Liver (tissue), 9 donors: ENCODE data around the gene MEIS2. TPM values are rescaled to one million over a fixed set of nuclear protein-coding genes. Genes with fewer than 3 reads are reported as not detected.

Experiments used
- DNase-seq: peaks from one replicate; pipeline ENCODE4 v3.0.0-alpha.2; 2017; ENCODE audit warnings: low spot score
- H3K27ac ChIP-seq, 2 donors: one replicate each; pipeline ENCODE4 v1.7.0; 2013; ENCODE audit warnings: inconsistent platforms in 2 of 2, low read length in 2 of 2, control low read depth in 1 of 2, low read depth in 1 of 2, mild to moderate bottlenecking in 1 of 2
- H3K27me3 ChIP-seq, 4 donors: one replicate each; pipeline versions ENCODE4 v1.6.1 to v1.7.0; 2013; ENCODE audit warnings: low read length in 3 of 4, inconsistent platforms in 1 of 4, mild to moderate bottlenecking in 1 of 4, moderate library complexity in 1 of 4; ENCODE audit not compliant: control insufficient read depth in 4 of 4, insufficient read depth in 4 of 4
- H3K36me3 ChIP-seq, 4 donors: one replicate each; pipeline versions ENCODE4 v1.6.1 to v1.7.0; 2013; ENCODE audit warnings: low read length in 3 of 4, mild to moderate bottlenecking in 3 of 4, low read depth in 1 of 4, moderate library complexity in 1 of 4; ENCODE audit not compliant: control insufficient read depth in 4 of 4, insufficient read depth in 3 of 4
- H3K4me1 ChIP-seq, 4 donors: one replicate each; pipeline versions ENCODE4 v1.6.1 to v1.7.0; 2013; ENCODE audit warnings: low read length in 3 of 4, mild to moderate bottlenecking in 3 of 4, moderate library complexity in 1 of 4; ENCODE audit not compliant: control insufficient read depth in 4 of 4, insufficient read depth in 4 of 4
- H3K4me3 ChIP-seq, 3 donors: one replicate each; pipeline versions ENCODE4 v1.6.1 to v1.7.0; 2013; ENCODE audit warnings: low read length in 3 of 3, control low read depth in 1 of 3, low read depth in 1 of 3, mild to moderate bottlenecking in 1 of 3
- H3K9ac ChIP-seq, 2 donors: one replicate each; pipeline ENCODE4 v1.7.0; 2013; ENCODE audit warnings: low read length in 2 of 2, mild to moderate bottlenecking in 2 of 2, moderate library complexity in 2 of 2, control low read depth in 1 of 2, low read depth in 1 of 2
- H3K9me3 ChIP-seq, 4 donors: one replicate each; pipeline versions ENCODE4 v1.6.1 to v1.7.0; 2013; ENCODE audit warnings: low read length in 3 of 4; ENCODE audit not compliant: control insufficient read depth in 4 of 4
- CTCF ChIP-seq: fragments of 150-350 bp; IDR thresholded peaks from 2 replicates; pipeline ENCODE4 v1.5.1; 2017; ENCODE audit warnings: improper control_type of control experiment, low read depth, low read length; ENCODE audit not compliant: missing input control
- EGR1 ChIP-seq, 2 donors: IDR thresholded peaks; 2 replicates each; pipeline ENCODE4 v1.6.1; 2016 to 2018; ENCODE audit warnings: antibody characterized with exemption in 2 of 2, low read depth in 2 of 2
- FOXA1 ChIP-seq: IDR thresholded peaks from 2 replicates; pipeline ENCODE4 v1.6.1; 2016; ENCODE audit warnings: antibody characterized with exemption
- JUND ChIP-seq, 2 donors: IDR thresholded peaks; 2 replicates each; pipeline ENCODE4 v1.6.1; 2016; ENCODE audit warnings: antibody characterized with exemption in 2 of 2
- MAX ChIP-seq: IDR thresholded peaks from 2 replicates; pipeline ENCODE4 v1.6.1; 2016; ENCODE audit warnings: antibody characterized with exemption
- NR2F2 ChIP-seq: IDR thresholded peaks from 2 replicates; pipeline ENCODE4 v1.6.1; 2016; ENCODE audit warnings: antibody characterized with exemption
- RAD21 ChIP-seq, 2 donors: IDR thresholded peaks; 2 replicates each; pipeline ENCODE4 v1.6.1; 2016; ENCODE audit warnings: antibody characterized with exemption in 2 of 2, mild to moderate bottlenecking in 2 of 2
- RXRA ChIP-seq, 2 donors: IDR thresholded peaks; 2 replicates each; pipeline ENCODE4 v1.6.1; 2017 to 2018; ENCODE audit warnings: antibody characterized with exemption in 2 of 2, mild to moderate bottlenecking in 1 of 2
- TAF1 ChIP-seq: conservative IDR thresholded peaks from 2 replicates; pipeline ENCODE4 v1.6.1; 2016; ENCODE audit warnings: antibody characterized with exemption, mild to moderate bottlenecking
- YY1 ChIP-seq: IDR thresholded peaks from 2 replicates; pipeline ENCODE4 v1.6.1; 2016; ENCODE audit warnings: antibody characterized with exemption, mild to moderate bottlenecking
- WGBS: extraction: QIAGEN DNeasy Blood & Tissue Kit; methylation state at CpG from one replicate; pipeline ENCODE4 v1.1.7; 2013; 5-methylcytosine and 5-hydroxymethylcytosine counted together
- polyA plus RNA-seq, 2 donors: library from polyadenylated mRNA; stranded (reverse) in 1 of 2; unstranded in 1 of 2; fragments of 200-250 nt in 1 of 2; fragments of >200 nt in 1 of 2; fragmentation: Nextera tagmentation in 1 of 2; extraction: Ambion mirVana in 1 of 2; gene quantifications; one replicate each; pipeline versions ENCODE4 v1.2.1 to v1.2.3, GENCODE V29; 2013 to 2015
- total RNA-seq, 2 donors: library from RNA; depleted of rRNA; stranded (reverse); fragments of >200 nt; gene quantifications; one replicate each; pipeline ENCODE4 v1.2.3, GENCODE V29; 2014
- donor health status: healthy.
- donor health status: healthy.
- donor health status: healthy.
- donor health status: healthy.
- donor health status: healthy.

Gene MEIS2
- total and polyA plus RNA-seq, 4 donors = 3.9 to 12.6 (median 7.6) TPM

GRCh38 chr15:36867436-36867835 lies 232.9 kb downstream of the MEIS2 start:
- Histone ChIP-seq H3K27me3 (no peaks in the 10 kb centered on the region), H3K4me1 (no peaks in the 10 kb centered on the region), H3K27ac (no peak overlapping the region), H3K9me3 (no peaks in the 10 kb centered on the region), H3K9ac (no peak overlapping the region), H3K4me3 (no peak overlapping the region), H3K36me3 (no peaks in the 10 kb centered on the region)
- no peak for DNase-seq
- no peak for TF ChIP-seq JUND (IDR thresholded peaks at IDR 0.05)
- no peak for TF ChIP-seq FOXA1
- no peak for TF ChIP-seq NR2F2
- no peak for TF ChIP-seq TAF1
- no peak for TF ChIP-seq RXRA (IDR thresholded peaks at IDR 0.05)
- TF ChIP-seq EGR1 (IDR thresholded peaks at IDR 0.05; ENCODE audit: low read depth in 2 of 2) = no peak
- TF ChIP-seq CTCF = no peak
- TF ChIP-seq RAD21 (IDR thresholded peaks at IDR 0.05) = no peak
- WGBS = 86% methylated on average over 4 of the region's 4 CpGs

- Histone ChIP-seq H3K27ac (no peak overlapping the region), H3K4me3 (no peak overlapping the region), H3K4me1 (no peaks in the 10 kb centered on the region), H3K36me3 (no peaks in the 10 kb centered on the region), H3K9me3 (no peaks in the 10 kb centered on the region), H3K27me3 (no peaks in the 10 kb centered on the region), H3K9ac (no peak overlapping the region)
- WGBS = 92% methylated on average over 3 of the region's 3 CpGs
- DNase-seq = no peak
- TF ChIP-seq CTCF = no peak
- no peak for TF ChIP-seq MAX
- TF ChIP-seq YY1 = no peak
These were observed 233.5 kb downstream of the MEIS2 start for GRCh38 chr15:36866896-36867295.

GRCh38 chr15:36863570-36863969 lies 236.8 kb downstream of the MEIS2 start:
- Histone ChIP-seq H3K27ac (no peak overlapping the region), H3K4me3 (no peak overlapping the region), H3K36me3 (no peaks in the 10 kb centered on the region), H3K9ac (no peak overlapping the region), H3K9me3 (no peaks in the 10 kb centered on the region), H3K27me3 (no peaks in the 10 kb centered on the region), H3K4me1 (no peaks in the 10 kb centered on the region)
- WGBS = 93% methylated on average over 4 of the region's 4 CpGs
- DNase-seq = no peak
- TF ChIP-seq RXRA (IDR thresholded peaks at IDR 0.05) (no peak), MAX (no peak), NR2F2 (no peak)
